Prostate gland (tissue), 2 donors: ENCODE data around the gene LIPC.

Source experiments
- POLR2A ChIP-seq: fragments of 450-650 bp; IDR thresholded peaks from one replicate; pipeline ENCODE4 v1.6.1; 2016; ENCODE audit warnings: antibody characterized with exemption, mild to moderate bottlenecking
- TF ChIP-seq, protein P1 (sequence below), 4 experiments: fragments of 200-600 bp in 2 of 4; fragments of 450-650 bp in 2 of 4; sonication (generic) in 2 of 4; IDR thresholded peaks; 1 replicate in 3 of 4; 2 replicates in 1 of 4; pipeline ENCODE4 v1.5.1; 2016 to 2019; ENCODE audit warnings: antibody characterized with exemption in 4 of 4, mild to moderate bottlenecking in 2 of 4, moderate library complexity in 2 of 4

DNA sequence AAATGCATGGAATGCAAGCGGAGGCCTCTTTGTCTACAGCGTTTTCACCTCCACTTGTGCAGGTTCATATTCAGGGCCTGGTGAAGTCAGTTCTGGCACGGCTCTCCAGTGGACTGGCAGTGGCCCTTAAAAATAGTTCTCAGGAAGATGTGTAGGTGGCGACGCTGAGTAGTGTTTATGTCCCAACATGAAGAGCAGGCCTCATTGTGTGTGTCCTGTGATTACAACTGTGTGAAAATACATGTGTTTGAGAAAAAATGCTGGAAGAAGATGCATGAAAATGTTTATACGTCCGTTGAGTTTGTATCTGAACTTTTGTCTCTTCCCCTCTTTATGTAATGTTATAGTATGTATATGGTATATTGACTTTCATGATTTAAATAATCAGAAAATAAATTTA is 7.2 kb downstream of the LIPC start:
- TF ChIP-seq, protein P1, sequence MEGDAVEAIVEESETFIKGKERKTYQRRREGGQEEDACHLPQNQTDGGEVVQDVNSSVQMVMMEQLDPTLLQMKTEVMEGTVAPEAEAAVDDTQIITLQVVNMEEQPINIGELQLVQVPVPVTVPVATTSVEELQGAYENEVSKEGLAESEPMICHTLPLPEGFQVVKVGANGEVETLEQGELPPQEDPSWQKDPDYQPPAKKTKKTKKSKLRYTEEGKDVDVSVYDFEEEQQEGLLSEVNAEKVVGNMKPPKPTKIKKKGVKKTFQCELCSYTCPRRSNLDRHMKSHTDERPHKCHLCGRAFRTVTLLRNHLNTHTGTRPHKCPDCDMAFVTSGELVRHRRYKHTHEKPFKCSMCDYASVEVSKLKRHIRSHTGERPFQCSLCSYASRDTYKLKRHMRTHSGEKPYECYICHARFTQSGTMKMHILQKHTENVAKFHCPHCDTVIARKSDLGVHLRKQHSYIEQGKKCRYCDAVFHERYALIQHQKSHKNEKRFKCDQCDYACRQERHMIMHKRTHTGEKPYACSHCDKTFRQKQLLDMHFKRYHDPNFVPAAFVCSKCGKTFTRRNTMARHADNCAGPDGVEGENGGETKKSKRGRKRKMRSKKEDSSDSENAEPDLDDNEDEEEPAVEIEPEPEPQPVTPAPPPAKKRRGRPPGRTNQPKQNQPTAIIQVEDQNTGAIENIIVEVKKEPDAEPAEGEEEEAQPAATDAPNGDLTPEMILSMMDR (IDR thresholded peaks at IDR 0.05) = peak in 1 of 4 experiments; percentile 13
- TF ChIP-seq POLR2A = no peak
